ENCODE data around the gene ADAT3.

The ADAT3 gene
- total RNA-seq: 0.72 to 5.8 (median 2.9) reads per million in 4 experiments

DNA sequence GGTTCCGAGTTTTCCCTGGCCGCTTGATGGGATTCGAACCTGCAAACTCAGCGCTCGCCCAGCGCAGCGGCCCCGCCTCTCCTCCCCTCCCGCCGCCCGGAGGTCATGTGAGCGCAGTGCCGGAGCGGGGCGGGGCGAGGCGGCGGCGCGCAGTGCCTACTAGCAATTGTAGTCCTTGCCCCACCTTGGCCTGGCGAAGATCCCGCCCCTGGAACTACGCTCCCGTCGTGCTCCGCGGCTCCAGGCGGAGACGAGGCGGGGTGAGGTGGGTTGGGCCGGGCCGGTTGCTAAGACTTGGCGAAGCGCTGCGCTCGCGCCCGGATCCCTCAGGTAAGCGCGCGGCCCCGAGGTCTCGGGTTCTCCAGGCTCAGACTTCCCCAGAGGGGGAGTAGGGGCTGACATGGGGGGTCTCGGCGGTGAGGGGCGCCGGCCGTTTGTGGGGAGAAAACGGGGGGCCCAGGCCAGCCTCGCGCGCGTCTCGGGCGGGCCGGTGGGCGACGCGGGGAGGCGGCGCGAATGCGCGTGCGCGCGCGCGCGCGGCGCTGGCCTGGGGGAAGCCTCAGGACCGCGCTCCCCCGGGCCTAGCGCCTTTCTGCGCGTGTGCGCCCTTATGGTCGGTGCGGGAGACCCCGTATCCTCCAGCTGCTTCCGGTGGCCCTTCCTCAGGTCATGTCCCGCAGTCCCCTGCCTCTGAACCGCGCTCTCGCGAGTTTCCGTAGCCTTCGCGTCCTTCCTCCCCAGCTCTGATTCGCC lies at the start of gene ADAT3, which contains the start of gene SCAMP4:
TSS of gene ADAT3 (plus strand) at position 290 of the 753 bp plus-strand sequence. CDS start 6,649 bp downstream, outside the sequence.
TSS of gene SCAMP4 (plus strand) at position 290 of the 753 bp plus-strand sequence. CDS start 9,621 bp downstream, outside the sequence.
- DNase-seq: peak; percentile 91

DNA sequence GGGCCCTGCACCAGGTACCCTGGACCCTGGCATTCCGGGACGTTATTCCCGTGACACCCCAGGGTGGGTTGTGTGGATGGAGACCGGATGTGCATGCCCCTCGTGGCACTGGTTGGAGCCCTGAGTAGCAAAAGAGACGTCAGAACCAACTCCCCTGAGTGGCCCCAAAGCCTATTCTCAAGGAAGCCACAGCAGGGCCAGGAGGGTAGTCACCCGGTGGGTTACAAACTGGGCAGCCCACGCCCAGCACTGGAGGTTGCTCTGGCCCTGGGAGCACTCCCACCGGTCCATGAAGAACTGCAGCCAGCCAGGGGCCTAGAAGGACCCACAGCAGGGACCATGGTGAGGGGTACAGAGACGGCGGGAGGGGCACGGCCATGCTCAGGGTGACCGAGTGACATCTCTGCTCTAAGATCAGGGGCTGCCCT lies 49.4 kb upstream of the ADAT3 start:
- no peak for DNase-seq

DNA sequence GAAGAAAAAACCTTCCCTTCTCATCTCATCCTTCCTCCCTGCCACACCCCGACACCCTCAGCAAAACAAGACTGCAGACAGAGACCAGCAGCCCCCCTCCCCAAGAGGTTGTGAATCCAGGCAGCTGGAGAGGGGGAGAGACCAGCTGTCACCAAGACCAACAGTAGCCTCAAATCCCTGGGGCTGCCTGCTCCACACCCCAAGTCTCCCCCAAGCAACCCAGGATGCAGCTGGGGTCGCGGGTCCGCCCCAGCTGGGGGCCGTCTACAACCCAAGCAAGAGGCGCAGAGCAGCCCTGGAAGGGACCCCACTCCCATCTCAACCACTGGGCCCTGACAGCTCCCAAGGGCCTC lies 48.9 kb upstream of the ADAT3 start:
- no peak for DNase-seq

DNA sequence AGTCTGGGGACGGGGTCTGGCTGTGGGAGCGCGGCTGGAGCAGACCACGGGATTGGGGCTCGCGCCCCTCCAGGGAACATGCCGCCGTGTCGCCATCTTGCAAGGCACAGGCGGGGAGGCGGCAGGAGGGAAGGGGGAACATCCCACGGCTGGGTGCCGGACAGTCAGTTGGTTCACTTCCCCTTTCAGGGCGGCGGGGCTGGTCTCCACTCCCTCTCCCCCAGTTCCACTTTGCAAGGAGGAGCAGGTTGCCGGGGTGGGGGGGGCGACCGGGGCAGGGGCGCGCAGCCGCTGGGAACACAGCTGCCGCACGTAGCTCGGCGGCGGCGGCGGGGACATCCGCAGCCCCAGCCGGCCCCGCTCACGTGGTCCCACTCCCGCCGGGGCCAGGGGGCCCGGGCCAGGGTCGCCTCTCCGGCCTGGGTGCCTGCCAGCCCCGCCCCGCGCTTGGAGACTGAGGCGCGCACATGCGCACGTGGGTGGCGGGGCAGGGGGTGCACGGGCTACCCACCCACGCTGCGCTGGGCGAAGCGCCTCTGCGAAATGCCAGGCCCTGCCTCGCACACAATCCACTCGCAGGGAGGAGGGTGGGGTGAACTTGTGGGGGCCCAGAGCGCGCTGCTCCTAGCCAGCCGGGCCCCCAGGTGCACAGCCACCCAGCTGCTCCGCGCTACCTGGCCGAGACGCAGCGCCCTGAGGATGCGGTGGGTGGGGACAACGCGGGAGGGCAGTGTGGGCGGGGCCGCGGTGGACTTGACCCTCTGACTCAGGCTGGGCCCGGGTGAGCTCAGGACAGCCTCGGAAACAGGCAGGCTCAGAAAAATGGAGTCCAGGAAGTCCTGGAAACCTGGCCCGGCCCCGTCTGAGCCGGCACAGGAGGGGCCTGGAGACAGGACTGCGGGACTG lies 48.2 kb upstream of the ADAT3 start:
- peak; percentile 26 for DNase-seq

DNA sequence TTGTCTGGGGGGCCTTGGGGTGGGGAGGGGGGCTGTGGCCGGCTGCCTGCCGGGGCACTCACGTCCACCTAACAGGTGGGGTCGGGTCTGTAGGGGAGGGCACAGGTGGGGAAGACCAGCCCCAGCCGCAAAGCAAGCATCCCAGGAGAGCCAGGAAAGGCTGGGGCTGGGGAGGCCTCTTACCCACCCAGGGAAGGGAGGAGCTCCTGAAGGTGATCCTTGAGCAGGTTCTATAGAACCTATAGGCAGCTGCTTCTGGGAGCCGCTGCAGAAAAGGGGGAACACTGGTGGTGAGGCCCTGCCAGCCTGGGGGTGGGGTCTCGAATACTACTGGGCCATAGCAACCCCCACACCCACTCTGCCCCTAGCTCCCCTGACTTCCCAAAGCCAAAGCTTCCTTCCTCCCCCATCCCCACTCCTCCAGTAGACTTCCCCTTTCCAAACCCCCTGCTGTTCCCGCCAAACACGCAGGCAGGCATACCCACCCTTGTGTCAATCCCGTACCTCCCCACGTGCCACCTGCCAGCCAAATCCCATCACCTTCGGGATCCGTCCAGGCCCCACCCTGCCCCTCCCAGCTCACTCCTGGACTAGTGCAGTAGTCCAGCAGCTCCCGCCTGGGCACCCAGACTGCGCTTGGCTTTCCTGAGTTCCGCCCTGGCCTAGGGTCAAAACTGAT lies 47.4 kb upstream of the ADAT3 start:
- DNase-seq: no peak

DNA sequence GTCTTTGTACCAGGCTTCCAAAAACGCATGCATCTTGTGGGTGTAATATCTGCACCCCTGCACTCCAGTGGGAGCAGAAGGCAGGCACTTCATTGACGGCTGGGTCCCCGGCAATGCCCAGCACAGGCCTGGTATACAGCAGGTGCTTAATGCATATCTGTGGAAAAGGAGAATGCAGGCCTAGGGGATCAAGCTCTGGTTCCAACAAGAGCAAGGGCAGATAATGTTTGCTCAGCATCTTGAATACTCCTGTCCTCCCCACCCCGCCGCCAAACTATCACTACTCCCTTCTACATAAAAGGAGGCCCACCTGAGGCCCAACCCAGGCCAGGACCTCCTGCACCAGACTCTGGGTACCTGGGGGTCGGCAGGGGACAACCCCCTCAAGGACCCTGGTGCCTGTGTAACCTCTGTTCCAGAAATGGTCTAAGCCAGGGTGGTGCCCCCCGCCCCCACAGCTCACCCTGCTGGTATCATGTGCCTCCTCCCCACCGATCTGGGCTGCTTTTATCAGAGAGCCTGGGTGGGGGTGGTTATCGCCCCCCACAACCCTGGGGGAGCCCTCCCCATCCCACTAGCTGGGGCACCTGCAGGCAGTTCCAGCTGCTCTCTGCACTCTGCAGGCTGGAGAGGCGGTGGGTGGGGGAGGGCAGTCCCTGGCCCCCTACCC lies 46.7 kb upstream of the ADAT3 start:
- DNase-seq: no peak

DNA sequence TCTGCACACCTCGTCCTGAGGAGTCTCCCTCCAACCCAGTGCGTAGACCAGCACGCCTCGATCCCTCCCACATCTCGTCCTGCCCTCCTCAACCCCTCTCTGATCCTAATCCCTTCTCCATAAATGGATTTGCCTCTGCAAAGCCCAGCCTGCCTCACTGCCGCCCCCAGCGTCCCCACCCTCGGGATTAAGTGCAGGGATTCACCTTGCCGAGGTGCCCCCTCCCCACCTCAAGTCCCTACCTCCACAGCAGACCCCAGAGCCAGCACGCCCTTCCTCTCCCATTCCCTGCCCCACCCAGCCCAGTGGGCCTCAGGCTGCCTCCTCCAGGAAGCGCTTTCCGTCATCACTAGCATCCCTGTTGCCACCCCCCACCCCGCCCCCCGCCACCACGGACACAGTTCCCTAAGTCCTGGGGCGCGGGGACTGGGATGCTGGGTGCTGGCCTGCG lies 45.8 kb upstream of the ADAT3 start:
- no peak for DNase-seq

DNA sequence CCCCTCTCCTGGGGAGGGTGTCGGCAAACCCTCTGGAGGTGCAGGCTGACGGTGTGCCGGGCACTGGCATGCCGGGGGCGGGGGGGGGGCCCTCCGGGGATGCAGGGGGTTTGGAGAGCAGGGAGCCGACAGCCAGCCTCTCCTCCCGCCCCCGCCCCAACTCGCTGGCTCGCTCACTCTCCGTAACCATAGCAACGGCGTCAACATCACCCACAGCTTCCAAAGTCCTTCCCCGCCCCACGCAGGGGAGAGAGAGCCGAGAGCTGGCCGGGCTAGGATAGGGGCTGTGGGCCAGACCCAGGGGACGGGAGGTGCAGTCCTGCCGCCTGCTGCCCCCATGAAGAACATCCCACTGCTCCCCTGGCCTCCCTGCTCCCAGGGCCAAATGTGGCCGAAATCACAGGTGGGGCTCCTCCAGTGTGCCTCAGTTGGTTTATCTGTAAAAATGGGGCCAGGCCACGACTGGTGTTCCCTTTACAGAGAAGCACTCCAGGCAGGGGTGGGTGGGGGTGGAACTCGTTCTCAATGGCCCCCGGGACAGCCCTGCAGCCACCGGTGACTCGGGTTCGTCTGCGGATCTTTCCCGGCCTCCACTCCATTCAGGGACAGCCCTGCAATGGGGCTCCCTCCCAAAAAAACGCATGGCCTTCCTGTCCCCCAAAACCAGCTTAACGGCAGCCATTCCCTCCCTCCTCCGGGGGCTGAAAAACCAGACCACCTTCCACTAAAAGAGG lies 45.0 kb upstream of the ADAT3 start:
- peak; percentile 44 for DNase-seq

DNA sequence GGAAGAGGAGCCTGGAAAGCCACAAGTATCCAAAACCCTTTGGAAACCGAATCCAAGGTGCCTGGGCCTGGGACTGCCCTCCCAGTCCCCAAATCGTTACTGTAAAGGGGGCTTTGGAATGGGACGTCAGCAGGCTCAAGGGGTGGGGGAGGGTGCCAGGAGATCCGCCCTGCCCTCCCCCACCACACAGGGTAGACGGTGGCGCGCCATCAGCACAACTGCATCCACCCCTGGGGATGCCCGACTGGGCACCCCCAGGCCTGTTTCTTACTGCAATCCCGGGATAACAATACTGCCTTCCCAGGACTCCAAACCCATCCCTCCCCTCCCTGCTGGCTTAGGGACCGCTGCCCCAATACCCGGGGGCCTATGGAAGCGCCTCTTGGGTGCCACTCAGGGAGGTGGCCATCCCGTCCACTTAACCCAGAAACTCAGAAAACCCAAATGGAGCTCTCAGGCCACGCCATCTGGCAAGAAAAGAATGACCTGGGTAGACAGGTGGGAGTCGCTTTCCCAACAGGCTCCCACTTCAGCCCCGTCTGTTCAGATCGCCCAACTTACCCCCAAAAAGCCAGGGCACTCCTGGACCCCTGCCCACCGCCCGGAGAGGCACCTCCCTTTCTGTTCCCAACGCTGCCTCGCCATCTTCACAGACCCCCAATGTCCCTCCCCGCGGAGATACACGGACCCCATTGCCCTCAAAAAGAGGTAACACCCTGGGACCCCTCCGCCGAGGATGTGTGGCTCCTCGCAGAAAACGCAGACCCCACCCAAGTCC lies 44.2 kb upstream of the ADAT3 start:
- no peak for DNase-seq

DNA sequence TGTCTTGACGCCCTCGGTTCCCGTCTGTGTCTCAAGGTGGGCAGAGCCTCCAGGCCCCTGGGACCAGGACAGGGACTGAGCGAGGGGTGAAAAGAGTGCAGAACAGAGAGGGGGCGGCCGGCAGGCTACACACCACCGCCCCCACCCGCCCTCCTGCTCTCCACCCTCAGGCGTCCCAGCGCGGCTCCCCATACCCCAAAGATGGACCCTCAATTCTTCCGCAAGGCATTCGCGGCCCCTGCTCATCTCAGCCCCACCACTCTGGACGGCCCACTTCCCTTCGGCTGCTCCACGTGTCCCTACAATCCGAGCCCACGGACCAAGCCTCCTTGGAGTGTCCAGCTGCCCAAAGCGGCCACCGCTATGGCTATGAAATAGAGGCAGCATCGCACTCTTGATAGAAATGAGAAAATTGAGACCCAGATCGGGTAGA lies 43.6 kb upstream of the ADAT3 start:
- DNase-seq: no peak

DNA sequence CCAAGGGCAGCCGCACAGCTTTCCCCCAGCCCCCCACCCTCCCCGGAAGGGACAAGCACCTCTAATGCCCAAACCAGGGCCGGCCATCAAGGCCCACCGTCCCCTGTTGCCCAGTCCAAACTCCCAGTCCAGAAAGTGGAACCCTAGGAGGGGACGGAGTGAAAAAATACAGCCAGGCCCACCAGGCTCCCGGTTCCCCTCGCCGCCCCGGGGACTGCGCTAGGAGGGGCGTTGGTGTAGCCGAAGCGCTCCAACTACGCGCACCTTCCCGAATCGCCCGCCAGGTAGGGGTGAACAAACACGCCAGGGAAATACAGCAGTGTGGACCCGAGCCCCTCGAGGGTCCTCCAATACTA lies 43.2 kb upstream of the ADAT3 start:
- no peak for DNase-seq

DNA sequence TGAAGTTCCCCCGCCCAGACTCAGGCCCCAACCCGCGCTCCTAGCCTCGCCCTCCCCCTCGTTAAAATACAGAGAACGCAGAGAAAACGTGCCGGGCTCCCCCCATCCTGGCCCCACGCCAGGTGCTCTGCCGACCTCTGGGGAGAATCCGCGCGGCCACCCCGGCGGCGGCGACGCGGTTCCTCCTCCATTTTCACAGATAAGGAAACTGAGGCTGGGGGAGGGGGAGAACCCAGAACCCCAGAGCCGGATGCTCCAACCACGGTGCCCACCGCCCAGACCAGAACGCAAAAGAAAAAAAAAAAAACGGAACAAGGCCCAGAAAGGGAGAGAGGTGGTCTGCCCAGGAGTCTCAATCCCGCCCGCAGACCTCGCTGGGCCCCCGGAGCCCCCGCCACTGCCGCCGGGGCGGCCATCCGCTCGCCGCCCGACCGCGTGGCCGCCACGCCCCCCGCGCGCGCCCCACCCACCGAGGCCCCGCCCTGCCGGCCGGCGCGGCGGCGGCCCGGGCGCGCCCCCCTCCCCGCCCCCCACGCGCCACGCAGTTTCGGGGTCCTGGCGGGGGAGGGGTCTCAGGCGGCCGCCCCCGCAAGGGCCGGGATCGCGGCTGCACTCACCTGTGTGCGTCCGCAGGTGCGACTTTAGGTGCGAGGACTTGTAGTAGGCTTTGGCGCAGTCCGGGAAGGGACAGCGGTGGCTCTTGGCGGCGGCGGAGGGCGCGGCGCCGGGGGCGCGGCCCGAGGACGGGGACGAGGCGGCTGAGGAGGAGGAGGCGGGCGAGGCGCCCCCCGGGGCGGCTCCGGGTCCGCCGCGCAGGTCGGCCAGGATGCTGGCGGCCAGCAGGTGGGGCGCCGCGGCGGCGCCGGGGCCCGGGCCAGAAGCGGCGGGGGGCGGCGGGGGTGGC lies 42.5 kb upstream of the ADAT3 start:
- peak; percentile 54 for DNase-seq

DNA sequence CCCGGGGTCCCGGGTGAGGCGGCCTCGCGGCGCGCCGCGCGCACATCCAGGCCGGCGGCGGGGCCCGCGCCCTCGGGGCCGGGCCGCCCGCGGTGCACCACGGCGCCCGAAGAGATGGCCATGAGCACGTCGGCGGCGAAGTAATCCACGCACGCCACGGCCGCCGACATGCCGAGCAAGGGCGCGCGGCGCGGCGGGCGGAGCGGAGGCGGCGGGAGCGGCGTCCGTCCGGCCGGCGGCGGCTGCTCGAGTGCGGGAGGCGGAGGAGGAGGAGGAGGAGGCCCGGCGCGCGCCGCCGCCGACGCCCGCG lies 41.9 kb upstream of the ADAT3 start, which contains the start of gene KLF16:
TSS of gene KLF16 (minus strand) at position 252 of the 310 bp plus-strand sequence. CDS start at position 170, 82 bp downstream.
- no peak for DNase-seq

DNA sequence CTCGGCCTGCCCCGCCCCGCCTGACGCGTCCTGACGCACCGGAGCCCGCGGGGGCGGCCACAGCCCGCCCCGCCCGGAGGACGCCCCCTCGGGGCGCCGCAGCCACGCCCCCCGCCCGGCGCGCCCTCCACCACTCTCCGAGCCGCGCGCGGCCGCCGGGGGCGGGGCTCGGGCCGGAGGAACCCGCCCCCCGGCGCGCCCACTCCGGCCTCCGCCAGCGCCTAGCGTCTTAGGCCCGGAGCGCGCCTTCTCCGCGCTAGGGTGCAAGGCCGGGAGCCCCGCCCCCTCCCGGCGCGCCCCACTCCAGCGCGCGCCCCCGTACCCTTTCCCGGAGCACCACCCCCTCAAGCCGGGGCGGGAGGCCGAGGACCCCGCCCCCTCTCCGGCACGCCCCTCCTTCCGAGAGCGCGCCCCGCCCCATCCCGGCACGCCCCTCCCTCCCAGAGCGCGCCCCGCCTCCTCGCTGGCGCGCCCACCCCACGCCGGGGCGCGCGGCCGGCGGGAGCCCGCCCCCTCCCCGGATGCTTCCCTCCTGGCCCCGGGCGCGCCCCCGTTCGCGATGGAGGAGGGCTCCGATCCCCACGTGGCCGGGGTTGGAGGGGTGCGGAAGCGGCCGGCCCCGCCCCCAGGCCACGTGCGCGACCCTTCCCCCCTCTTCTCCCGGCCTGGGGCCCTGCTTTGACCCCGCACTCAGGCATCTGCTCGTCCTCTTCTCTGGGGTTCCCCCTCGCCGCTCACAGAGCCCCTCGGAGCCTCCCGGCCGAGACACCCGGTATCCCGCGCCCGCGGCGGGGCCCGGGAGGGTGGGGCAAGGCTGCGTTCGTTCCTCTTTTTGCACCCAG lies 41.3 kb upstream of the ADAT3 start:
- DNase-seq: peak; percentile 90

DNA sequence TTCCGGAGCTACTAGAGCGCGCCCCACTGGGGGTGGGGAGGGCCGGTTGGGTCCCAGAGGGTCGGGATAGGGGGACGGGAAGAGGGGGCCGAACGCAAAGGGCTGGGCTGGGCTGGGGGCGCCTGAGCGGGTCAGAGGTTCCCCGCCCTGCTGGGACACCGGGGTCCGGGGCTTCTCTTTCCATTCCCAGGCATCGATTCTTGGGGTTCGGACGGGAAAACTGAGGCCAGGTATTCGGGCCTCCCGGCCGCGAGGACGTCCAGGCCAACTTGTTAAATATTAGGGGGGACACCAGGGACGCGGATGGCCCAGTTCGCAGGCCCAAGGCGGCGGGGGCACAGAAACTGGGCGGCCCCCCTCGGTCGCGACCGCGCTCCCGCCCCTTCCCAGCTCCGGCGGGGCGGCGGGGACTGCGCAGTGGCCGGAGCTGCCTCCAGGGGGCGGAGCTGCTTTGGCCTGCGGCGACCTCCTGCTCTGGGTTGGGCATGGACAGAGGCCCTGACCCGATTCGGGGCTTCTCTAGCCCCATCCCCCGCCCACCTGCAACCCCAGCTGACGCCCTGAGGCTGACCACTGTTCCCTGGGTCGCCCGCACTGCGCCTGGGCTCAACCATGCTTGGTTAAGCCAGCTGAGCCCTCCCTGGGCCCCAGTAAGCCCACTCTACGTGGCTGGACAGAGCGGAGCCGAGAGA lies 40.6 kb upstream of the ADAT3 start:
- DNase-seq: peak; percentile 29

DNA sequence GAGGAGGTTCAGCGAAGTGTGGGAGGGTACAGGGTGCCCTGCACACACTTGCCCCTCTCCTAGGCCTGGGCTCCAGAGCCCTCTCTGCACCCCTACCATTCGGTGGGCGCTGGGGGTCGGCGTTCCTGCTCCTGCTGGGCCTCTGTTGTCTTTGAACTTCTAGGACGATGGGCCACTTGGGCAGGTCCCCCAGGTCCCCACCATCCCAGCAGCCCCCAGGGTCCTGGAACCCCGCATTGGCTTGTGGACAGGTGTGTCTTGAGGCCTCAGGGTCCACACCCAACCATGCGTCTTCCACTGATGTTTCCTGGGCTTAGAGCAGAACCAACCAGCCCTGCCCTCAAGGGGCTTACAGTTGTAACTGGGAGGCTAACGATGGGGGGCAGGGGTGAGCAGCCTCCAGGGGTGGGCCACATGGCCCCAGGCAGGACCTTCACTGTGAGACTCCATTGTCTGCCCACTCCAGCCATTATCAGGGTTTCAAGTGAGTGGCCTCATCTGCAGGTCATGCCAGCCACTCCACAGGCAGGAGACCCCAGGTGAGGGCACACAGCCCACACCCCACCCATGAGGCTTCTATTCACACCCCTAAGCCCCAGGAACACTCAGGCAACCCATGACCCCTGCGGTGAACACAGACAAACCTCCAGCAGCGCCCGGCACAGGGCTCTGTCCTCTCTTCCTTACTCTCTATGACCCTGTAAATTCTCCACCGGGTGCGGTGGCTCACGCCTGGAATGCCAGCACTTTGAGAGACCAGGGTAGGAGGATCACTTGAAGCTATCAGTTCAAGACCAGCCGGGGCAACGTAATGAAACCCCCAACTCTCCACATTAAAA lies 39.8 kb upstream of the ADAT3 start:
- DNase-seq: no peak

DNA sequence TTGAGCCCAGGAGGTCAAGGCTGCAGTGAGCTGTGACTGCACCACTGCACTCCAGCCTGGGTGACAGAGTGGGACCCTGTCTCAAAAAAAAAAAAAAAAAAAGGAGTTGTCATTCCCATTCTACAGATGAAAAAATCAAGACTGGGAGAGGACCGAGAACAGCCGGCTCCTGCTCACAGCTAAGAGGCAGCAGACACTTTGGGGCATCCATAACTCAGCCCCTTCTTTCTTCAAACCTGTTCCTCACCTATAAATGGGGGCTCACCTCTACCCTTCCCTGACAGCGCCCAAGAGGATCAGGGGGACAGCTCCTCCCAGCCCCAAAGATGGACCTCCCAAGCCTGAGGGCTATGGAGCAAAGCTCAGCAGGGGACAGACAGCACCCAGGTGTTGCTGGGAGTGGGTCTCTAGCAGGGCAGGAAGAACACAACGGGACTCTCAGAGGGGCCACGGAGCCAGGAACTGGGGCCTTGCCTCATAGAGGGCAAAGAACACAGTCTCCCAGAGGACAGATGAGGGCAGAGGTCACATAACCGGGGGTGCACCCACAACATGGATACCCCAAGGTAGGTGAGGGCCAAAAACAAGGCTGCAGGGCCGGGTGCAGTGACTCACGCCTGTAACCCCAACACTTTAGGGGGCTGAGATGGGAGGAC lies 38.4 kb upstream of the ADAT3 start:
- no peak for DNase-seq
